Measurements from ENCODE around the gene COL8A1.

- TF ChIP-seq CTCF (IDR thresholded peaks at IDR 0.05) (no peak), POLR2A (IDR thresholded peaks at IDR 0.05) (no peak)
These were observed 71.3 kb downstream of the COL8A1 start for GRCh38 chr3:99709686-99710085.
